HG03354 (cell line): ENCODE results near the gene TEX30.

Experiments
- ATAC-seq: cut with Tn5 transposase; IDR thresholded peaks from one replicate; pipeline ENCODE4 v1.9.1; 2021; ENCODE audit warnings: mild to moderate bottlenecking; ENCODE audit not compliant: unreplicated experiment, poor library complexity, severe bottlenecking

The TEX30 gene

DNA sequence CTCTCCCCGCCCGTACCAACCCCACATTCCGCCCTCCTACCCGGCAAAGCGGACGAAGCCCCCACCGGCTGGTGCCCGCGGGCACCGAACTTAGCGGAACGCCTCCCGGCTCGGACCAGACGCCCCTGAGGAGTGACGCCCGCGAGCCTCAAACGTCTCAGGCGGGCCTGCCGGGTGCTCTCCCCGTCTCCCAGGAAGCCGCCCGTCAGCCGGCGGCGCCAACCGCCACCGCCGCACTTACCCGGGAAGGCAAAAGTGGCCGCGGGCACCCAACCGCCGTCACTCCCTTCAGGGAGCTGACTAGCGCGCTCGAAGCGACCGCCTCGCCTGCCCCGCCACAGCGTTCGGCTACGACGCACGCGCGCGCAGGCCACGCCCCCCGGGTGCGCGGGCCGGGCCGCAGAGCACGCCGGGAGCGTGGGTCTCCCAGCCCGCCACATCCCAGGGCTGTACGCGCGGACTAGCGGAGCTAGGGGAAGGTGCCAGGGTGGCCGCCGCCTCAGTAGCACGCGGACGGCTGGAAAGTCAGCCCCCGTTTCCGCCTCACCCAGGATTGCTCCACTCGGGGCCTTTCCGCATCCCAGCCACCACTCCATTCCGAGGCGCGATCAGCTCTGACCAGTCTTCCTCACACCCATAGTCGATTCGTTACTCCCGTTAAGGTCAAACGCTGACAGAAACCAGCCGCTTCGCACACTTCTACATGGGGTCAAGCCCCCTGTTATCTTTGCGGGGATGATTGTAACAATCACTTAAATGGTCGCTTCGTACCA, at the start of gene TEX30:
Gene TEX30 (minus strand): TSS at position 346 of the 773 bp plus-strand sequence. CDS start 3,760 bp downstream, outside the sequence.
- peak; percentile 94 for ATAC-seq

DNA sequence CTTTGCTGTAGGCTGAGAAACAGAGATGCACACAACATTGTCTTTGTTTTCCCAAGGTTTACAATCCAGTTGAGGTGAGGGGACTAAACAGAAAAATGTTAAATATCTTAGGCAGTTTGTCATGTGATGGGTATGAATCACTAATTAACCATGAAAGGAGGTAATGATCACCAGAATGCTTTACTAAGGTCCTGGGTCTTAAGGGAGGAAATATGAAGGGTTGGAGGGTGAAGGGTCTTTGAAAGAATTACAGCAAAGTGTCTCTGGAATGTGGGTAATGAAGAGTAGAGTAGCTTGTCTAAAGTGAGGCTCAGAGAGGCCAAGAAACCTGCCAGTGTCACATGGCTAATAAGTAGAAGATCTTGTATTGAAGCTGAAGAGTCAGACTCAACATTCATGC, 44.3 kb upstream of the TEX30 start:
- peak; percentile 51 for ATAC-seq

DNA sequence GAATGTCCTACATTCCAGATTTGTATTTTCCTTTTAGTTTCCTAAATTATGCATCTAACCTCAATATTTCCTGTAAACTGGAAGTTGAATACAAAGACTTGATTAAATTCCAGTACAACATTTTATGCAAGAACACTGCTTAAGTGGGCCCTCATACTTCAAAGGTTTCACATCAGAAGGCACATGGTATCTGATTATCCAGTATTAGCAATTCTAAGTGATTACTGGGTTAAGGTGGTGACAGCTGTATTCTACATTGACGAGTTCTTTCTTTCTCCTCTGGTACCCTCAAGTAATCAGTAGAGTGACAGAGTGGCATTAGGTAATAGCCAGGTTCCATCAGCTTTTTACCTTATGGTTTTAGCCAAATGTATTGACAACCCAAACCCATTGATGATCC, 43.7 kb upstream of the TEX30 start:
- no peak for ATAC-seq

DNA sequence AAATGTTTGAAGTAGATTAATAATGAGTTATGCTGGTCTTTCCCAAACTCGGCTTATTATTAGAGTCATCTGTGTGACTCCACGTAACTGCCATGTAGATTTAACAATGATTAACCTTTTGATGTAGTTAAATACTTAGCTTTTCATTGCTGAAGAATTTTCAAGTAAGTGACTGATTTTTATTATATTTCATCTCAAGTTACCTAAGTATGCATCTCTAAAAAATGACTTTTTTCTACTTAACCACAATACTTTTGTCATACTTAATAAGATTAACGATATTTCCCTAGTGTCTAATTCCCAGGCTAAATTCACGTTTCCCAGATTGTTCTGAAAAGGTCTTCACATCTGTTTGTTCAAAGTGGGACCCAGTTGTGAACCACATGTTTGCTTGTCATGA, 43.1 kb upstream of the TEX30 start:
- ATAC-seq, result no peak

DNA sequence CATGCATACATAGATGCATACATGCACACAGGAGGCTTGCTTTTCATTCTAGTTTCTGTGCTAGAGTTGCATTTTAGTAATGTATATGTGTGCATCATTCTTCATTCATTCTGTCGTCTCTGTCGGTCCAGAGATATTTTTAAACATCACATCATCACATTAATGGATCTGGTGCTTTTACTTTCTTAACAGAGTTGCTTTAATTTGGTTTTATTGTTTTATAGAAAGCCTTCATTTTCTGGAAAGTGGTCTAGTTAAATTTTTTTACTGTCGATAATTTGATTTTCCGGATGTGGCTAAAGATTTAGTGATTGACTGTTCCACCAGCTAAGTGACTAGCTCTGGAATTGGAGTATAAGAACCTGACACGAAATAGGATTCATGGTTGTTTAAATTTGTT, 42.2 kb upstream of the TEX30 start:
- no peak for ATAC-seq

DNA sequence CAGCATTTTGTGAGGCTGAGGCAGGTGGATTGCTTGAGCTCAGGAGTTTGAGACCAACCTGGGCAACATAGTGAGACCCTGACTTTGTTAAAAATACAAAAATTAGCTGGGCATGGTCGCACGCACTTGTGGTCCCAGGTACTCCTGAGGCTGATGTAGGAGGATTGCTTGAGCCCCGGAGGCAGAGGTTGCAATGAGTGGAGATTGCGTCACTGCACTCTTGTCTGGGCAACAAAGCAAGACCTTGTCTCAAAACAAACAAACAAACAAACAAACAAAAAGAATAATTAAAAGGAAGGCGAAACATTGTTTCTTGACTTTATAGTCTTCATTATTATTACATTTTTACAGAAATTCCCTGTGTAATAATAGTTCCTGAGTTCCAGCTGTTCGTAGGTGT, 41.2 kb upstream of the TEX30 start:
- ATAC-seq, result no peak

DNA sequence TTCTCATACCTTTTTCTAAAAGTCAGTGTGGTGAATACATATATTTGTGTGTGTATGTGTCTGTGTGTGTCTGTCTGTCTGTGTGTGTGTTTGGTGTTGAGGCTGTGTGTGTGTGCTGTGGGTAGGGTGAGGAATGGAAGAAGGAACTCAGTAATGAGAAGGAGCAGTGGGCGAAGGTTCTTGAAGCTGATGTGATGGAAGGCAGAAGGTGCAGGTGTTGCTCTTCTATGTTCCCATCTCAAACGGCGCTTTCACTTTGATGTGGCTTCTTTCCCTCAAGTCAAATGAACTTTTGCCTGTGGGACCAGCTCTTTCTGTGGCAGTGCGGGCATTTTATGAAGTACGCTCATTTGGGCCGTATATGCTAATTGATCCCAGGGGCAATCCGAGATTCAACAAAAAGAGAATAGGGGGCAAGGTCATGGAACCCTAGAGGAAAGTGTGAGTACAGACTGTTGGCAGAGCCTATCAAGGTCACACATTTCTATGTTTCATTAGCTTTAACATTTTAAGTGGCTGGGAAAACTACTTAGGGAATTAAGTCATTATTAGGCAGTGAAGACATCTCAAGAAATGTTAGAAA, 40.5 kb upstream of the TEX30 start:
- ATAC-seq, result no peak

DNA sequence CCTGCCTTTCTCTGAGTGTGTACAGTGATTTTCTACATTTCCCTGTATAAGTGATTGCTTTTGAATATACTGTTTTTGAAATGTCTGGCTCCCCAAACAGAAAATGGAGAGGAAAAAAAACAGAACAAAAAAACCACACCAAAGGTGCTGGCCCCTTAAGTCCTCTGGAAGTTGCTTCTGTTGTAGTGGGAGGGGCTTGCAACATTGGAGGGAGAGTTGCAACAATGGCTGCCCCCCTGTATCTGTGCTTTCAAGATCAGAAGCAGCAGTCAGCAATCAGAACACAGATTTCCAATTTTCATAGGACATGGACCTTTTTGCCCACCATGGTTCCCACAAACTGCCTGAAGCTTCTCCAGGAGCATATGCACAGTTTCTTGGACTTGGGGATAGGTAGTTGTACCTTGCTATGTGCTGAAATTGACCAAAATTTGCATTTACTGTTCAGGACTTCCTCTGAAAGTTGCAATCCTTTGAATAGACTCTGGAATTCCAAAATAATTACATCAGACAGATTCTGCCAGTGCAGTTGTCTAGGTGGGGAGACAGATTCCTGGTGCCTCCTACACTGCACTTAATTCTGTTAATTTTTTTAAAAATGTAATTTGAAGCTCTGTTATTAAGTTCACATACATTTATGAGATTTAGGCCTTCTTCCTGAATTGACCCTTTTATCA, 39.2 kb upstream of the TEX30 start:
- no peak for ATAC-seq

DNA sequence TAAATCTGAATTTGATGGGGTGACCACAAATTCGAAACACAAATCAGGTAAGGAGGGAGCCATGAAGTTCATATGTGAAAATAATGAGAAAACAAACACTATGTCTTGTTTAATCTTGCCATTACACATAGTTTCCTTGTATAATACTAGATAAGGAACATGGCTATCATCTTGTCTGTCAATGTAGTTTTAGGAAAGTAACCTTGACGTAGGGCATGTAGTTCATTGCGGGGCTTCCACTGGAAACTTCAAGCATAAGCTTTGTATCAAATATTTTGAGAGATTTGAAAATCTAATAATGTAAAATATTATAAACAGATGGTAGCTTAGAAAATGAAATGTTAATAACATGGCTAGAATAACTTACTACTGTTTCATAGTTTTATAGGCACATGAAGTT, 34.1 kb upstream of the TEX30 start:
- no peak for ATAC-seq

DNA sequence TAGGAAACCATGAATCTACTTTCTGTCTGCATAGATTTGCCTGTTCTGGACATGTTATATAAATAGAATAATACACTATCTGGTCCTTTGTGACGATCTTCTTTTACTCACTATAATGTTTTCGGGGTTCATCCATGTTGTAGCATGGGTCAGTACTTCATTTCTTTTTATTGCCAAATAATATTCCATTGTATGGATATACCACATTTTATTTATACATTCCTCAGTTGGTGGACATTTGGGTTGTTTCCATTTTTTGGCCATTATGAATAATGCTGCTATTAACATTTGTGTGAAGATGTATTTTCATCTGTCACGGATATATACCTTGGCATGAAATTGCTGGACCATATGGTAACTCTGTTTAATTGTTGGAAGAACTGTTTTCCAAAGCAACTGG, 32.1 kb upstream of the TEX30 start:
- ATAC-seq, result no peak

DNA sequence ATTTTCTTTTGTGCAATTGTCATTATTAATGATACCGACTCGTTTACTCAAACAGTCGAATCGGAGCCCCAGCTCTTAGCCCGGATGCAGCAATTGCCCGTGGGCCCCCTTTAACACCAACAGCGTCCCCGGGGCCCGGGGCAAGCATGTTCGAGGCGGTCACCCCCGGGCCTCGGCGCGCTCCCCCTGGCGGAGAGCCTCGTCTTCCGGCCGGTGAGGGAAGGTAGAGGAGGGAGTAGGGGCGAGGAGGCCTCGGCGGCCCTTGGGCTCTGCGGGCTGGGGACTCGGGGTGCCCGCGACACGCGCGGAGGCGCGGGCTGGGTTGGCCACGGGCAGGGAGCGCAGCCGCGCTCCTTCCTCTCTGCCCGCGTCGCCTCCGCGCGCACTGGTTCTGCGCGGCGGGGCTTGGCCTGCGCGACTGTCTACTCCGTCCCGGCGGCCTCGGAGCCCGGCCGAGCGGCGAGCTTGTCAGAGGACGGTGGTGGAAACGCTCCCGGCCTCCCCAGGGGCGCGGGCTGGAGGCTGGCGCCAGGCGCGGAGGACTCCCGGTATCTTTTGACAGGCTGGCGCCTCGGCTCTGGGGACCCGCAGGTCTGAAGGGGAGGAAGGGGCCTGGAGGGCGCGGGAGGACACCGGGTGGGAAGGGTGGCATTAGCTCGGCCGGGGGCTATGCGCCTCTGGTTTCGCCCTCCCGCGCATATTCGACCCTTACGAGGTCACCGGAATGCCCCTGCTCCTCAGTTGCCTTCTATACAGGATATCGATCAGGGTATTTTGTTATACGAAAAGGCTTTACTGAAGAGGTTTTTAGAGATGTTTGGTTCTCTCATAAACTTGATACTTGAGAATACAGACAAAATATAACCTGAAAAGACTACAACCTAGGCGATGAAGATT, 26.8 kb upstream of the TEX30 start:
- ATAC-seq, result peak; percentile 78

DNA sequence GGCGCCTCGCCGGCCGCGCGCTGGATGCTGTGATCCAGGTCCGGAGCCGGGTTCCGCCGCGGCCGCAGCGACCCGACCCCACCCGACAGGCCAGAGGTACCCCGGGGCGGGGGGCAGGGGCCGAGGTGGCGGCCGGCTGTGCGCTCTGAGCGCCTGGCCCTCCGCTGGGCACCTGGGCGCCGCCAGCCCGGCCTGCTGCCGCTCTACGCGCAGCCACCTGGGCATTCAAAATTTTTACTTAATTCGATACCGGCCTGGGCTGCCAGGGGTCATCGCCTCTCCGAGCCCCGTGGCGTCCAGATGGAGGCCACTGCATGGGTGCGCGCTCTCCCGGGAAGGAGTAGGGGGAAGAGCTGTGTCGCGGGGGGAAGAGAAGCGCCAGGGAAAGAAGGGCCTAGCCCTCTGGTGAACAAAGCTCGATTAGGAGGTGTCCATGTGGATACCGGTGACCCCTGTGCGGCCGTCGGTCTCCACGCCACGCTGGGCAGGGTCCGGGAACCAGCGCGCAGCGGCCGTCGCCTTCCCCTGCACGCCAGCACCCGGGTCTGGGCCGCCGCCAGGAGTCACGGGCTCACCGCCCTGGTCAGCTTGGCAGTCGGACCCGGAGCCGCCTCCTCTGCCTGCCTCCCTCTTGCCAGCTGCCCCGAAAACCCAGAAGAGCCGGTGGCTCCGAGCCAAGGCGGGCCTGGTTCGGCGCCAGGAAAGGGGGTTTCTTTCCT, 26.0 kb upstream of the TEX30 start:
- ATAC-seq, result peak; percentile 12

DNA sequence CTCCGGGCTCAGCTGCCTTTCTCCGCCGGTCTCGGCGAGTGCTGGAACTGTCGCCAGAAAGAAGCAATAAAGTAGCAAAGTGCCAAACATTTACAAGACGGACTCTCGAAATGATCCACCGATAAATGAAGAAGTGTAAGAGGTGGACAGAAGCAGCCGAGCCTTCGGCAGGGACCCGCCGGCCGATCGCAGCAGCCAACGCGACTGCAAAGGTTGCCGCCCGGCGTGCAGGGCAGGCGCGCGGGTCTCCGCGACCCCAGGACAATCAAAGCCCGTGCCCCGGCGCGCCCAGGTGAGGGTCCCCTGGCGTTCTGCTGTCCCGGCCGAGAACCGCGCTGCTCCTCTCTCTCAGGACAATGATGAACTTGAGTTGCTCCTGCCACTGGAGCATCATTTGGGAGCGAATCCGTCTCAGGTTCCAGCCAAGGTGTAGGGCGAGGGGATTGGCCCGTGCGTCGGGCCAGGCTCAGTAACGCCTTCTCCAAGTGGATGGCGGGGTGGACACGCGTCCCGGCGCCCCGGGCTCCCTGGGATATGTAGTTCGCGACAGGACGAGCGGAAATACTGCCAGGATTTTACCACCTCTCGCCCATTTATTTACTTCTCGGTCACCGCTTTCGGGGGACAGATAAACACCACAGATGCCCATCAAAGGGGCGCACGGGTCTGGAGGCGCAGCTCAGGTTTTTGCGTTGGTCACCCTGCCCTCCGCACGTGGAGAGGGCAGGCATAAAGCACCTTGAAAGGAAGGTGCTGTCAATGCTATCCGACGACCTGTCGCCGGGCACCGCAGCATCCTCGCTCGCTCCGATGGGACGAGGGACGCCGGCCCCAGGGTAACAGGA, 25.2 kb upstream of the TEX30 start, which contains the start of the genes BIVM and POGLUT2:
Gene BIVM (plus strand): TSS at position 539 of the 845 bp plus-strand sequence. CDS start 8,149 bp downstream, outside the sequence.
Gene POGLUT2 (minus strand): TSS at position 396 of the 845 bp plus-strand sequence. CDS start 306 bp downstream, at position 90.
- ATAC-seq, result peak; percentile 83

DNA sequence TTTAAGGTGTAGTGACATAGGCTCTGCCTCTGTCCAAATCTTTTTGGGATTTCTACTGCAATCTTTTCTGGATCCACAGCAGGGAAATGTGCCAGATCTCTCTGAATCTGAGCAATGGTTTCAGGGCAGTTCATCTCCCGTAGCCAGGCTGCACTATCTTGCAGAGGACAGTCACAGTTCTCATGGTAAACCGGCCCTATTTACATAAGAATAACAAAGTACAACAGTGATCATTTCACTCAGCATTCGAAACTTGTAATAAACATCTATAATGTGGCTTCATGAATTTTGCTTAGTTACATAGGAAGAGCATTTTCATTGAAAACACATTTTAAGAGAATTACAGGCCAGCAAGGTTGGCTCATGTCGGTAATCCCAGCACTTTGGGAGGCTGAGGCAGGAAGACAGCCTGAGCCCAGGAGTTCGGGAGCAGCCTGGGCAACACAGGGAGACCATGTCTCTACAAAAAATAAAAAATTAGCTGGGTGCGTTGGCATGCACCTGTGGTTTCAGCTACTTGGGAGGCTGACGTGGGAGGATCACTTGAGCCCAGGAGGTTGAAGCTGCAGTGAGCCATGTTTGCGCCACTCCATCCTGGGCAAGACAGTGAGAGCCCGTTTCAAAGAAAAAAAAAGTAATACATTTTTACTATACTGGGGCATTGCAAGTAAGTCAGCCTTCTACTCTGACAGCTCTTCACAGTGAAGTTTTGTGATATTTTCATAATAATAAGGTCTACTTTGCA, 20.2 kb upstream of the TEX30 start:
- ATAC-seq, result no peak

DNA sequence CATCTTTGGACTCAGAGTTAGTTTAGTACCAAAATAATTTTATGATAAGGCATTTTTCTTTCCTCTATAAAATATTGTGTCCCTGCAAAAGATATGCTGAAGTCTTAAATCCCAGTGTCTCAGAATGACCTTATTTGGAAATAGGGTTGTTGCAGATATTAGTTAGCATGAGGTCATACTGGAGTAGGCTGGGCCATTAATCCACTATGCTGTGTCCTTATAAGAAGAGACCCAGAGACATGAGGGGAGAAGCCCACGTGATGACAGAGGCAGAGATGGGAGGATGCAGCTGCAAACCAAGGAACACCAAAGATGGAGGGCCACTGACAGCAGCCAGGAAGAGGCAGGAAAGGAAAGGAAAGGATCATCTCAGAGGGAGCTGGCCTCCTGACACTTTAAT, 18.8 kb upstream of the TEX30 start:
- no peak for ATAC-seq

DNA sequence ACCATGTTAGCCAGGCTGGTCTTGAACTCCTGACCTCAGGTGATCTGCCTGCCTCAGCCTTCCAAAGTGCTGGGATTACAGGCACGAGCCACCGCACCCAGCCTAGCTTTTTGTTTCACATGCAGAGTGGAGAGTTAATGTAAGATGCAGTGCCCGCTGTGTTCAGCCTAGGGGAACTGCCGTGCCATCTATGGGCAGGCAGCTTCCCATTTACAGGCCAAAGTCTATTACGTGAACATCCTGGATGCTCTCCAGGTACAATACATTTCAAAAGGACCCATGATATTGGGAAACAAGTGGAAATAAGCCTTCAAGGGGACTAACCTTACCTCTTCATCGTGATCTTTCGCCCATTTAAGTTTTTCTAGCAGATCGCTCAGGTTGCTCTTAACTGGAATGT, 15.1 kb upstream of the TEX30 start:
- no peak for ATAC-seq

DNA sequence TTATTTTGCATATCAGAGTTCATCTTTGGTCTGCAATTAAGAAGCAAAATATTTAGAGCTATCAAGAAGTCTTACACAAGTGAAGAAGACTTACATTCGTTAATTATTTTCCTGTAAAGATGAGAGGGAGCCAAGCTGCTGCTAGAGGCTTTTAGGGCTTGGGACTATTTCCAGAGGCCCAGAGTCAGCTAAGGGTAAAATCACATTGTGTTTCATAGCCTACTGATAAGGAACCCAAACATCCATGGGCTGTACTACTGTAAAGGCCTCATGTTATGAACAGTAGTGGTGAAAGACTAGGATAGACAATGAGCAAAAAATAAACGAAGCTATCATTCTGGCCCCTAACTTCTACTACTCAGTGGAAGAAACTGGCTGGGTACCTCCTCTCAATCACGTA, 10.9 kb upstream of the TEX30 start:
- no peak for ATAC-seq

DNA sequence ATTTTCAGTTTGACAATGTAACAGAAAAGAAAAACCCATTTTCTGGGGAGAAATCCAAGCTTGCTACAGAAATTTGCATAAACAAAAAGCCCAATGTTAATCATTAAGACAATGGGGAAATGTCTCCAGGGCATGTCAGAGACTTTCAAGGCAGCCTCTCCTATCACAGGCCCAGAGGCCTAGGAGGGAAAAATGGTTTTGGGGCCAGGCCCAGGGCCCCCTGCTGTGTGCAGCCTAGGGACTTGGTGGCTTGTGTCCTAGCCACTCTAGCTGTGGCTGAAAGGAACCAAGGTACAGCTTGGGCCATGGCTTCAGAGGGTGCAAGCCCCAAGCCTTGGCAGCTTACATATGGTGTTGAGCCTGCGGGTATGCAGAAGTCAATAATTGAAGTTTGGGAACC, 8.0 kb upstream of the TEX30 start:
- no peak for ATAC-seq
